ENCODE results near the gene HDAC7.

HDAC7 gene

DNA sequence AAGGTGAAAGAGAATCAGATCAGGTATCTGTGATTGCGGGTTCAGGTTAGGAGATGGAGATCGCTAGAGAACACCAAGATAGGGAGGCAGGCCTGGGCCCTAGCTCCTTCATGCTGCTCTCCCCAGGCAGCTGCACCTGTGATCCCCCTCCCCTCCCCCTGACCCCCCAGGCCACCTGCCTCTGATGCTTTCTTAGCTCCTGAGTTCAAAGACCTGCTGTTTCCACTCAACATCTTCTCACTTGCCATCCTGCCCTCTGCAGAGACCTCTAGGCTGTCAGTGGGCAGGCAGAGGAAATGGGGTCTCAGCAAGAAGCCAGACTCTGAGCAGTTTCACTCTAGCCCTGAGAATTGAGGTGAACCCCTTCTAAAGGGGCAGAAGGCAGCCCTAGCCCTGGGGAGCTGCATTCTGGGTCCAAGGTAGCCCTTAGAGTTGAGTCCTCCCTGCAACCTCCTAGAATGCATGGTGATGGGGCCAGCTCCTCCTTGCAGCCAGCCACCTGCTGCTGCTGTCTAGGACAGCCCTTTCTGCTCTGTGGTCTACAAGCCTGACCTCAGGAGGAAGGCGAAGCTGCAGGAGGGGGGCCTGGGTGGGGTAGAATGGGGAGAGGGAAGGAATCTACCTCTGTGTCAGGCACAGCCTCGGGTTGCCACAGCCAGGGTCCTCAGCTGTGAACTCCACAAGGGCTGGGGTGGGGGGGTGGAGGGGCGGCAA lies 53.0 kb downstream of the HDAC7 start:
- no peak for DNase-seq (ENCODE audit: low read depth in 2 of 2)

GRCh38 chr12:47763481-47764346 lies 56.0 kb downstream of the HDAC7 start:
- no peak for DNase-seq (ENCODE audit: low read depth in 2 of 2)

DNA sequence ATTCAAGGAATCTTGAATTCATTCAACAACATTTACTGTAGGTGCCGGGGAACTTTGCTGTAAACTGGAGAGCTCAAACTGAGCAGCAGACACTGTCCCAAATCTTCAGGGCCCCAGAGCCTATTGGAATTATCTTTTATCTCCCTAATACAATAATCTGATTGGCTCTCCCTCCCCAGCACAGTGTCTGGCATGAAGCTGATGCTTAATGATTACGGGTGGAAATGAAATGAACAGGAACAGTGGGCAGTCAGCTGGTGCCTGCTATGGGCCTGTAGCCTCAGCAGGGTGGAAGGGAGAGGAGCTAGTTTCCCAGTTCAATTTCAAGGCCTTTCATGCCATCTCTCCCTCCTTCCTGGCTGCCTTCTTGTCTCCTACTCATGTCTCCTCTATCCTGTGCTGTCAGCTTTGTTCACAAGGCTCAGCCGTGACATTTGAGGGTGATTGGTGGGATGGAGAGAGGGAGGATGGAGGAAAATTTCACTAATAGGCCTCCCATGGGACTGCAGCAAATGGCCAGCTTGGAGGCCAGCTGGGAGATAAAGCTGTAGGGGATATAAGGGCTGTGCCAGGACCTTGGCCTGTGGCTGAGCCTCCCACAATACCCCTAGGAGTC lies 56.7 kb downstream of the HDAC7 start:
- DNase-seq (ENCODE audit: low read depth in 2 of 2): no peak

DNA sequence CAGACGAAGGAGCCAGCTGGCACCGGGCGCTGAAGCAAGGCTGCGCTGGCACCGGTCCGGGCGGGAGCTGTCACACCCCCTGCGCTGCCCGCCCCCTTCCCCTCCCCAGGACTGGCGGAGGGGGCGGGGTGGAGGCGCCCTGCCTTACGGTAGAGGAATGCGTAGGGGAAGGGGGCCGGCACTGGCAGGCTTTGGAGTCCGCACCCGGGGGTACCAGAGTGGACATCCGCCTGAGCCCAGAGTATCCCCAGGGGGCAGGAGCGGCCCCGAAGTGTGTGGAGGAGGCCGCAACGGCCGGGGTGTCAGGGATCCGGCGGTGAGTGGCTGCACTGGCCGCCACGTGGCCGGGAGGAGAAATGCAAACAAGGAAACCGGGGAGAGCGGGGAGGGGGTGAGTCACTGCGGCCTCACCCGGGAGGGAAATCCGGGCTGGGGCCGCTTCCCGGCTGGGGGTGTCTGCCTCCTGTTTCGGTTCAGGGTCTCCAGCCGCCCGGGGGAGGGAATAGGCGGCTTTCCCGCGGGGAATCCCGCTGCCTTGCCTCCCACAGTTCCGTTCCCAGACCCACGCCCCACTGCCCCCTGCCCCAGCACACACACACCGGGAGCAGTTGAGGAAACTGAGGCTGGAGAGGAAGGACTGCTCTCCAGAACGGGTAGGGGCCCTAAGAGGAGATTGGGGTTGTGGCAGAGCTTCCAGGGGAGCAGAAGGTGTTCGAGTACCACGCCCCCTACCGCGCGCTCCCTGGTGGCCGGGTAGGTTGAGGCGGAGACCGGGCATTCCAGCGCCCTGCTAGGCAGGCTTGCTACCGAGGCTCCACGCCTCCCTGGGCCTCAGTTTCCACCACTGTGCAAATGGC lies 60.6 kb downstream of the HDAC7 start, which contains the start of gene RAPGEF3:
RAPGEF3 (minus strand) TSS at position 47 of the 857 bp plus-strand sequence. CDS start 324 bp downstream, outside the sequence.
- DNase-seq (ENCODE audit: low read depth in 2 of 2): peak; percentile 44 to 69

- DNase-seq (ENCODE audit: low read depth in 2 of 2): no peak
These were observed 61.2 kb downstream of the HDAC7 start for GRCh38 chr12:47758584-47758833.

GRCh38 chr12:47757840-47758583 lies 61.7 kb downstream of the HDAC7 start:
- DNase-seq (ENCODE audit: low read depth in 2 of 2): no peak

- DNase-seq (ENCODE audit: low read depth in 2 of 2): no peak
These were observed 62.3 kb downstream of the HDAC7 start for GRCh38 chr12:47757364-47757839.

GRCh38 chr12:47755655-47756562 lies 63.8 kb downstream of the HDAC7 start:
- DNase-seq (ENCODE audit: low read depth in 2 of 2): peak in 1 of 2 experiments; percentile 34

- DNase-seq (ENCODE audit: low read depth in 2 of 2): no peak
These were observed 64.8 kb downstream of the HDAC7 start for GRCh38 chr12:47754881-47755280.

DNA sequence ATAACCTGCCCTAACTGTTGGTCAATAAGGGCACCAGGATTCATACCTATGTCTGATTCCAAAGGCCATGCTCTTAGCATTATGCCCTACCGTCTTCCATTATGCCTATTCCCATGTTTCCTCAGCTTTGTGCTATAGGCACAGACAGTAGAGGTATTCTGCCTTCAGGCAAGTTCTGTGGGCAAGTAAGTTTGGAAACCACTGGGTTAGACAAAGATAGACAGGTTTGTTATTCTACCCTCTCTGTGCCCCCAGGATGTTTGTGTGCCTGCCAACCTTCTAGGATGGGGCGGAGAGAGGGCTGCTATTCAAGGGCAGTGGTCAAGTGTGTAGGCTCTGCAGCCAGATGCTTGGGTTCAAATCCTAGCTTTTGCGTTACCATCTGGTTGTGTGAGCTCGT lies 65.6 kb downstream of the HDAC7 start:
- no peak for DNase-seq (ENCODE audit: low read depth in 2 of 2)

DNA sequence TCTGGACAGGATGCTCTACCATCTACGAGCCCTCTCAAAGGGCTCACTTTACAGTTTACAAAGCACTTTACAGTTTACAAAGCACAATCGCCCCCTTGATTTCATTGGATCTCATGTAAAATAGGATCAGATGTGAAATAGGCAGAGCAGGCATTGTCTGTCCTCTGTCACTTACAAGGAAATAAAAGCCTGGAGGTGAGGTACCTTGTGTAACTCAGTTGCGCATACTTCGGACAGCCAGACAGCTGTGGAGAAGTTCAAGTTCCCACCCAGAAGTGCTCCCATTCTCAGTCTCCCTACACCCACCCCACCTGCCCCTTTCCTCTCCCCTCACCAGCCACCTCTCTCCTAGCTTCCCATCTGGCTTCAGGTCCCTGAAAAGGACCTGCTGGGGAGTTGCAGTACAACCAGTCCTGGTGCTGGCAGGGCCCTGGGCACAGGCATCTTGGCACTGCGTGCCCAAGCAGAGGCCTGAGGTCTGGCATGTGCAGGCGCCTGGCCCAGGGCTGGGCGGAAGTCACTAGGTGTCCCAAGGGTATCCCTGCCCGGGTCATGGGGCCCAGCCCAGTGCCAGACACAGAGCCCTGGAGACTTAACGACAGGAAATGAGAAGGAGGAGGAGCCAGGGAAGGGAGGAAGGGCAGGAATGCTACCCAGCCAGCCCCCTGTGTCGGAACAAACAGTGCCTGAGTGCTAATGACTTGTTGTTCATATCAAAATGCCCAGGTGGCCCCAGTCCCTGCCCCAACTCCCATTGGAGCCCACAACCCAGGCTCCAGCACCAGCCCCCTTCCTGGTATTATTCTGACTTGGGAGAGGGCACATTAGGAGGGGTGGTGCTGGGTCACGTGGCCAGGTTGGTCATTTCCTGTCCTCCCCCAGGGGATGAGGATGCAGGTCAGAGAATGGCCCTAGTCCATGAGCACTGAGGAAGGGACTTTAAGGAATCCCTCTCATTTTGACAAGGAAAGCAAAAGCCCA lies 66.4 kb downstream of the HDAC7 start:
- no peak for DNase-seq (ENCODE audit: low read depth in 2 of 2)

- no peak for DNase-seq (ENCODE audit: low read depth in 2 of 2)
These were observed 67.2 kb downstream of the HDAC7 start for GRCh38 chr12:47752552-47752951.

DNA sequence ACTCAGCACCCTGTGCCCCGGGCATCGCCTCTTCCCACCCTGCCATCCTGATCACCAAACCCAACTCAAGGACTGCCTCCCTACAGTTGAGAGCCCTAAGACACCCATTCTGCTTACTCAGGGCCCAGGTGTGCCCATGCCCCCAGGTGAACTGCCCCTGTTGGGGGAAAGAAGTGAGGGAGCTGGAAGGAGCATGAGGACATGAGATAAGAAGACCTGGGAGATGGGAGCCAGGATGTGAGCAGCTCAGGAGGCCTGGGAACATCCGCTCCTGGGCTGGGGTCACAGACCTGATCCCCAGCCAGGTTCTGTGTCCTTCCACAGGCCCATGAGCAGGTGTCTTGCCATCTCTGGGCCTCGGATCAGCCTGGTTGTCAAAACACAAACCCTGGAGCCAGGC lies 67.6 kb downstream of the HDAC7 start:
- DNase-seq (ENCODE audit: low read depth in 2 of 2): no peak

- no peak for DNase-seq (ENCODE audit: low read depth in 2 of 2)
These were observed 68.1 kb downstream of the HDAC7 start for GRCh38 chr12:47751561-47751960.

DNA sequence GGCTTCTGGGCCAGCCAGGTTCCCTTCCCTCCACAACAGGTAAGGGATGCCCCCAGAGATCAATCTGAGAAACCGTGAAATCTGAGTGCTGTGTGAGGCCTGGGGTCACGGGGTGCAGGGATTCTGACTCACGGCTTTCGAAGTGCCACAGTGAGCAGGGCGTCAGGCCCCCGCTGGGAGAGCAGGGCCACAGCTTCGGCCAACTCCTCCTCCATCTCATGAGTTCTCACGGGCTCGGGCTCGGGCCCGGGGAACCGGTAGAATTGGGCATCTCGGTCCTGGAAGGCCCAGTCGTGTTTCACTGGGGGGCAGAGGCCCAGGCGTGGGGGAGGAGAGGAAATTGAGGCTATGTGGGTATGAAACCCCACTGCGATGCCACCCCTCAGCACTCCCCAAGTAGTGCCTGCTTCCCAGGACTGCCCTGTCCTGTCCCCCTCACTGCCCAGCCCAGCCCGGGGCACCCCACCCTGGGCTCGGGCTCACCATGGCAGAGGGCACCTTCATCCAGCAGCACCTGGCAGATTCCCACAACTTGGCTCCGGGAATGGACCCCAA lies 68.7 kb downstream of the HDAC7 start:
- DNase-seq (ENCODE audit: low read depth in 2 of 2): no peak

GRCh38 chr12:47750229-47750798 lies 69.4 kb downstream of the HDAC7 start:
- DNase-seq (ENCODE audit: low read depth in 2 of 2): no peak

- DNase-seq (ENCODE audit: low read depth in 2 of 2): no peak
These were observed 70.8 kb downstream of the HDAC7 start for GRCh38 chr12:47748899-47749298.

DNA sequence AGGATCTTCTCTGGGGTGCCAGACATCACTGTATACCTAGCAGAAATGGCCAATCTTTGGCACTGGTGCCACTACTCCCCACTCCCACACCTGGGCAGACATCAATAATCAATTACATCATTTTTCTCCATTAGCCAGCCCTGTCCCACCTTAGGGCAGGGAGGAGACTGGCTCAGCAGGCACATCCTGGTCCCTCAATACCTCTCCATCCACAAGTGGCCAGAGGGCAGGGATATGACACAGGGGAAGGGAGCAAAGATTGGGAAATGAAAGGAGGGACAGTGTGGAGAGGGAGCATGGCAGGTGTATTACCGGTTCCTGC lies 71.2 kb downstream of the HDAC7 start:
- DNase-seq (ENCODE audit: low read depth in 2 of 2): no peak
